HAP-1 (cell line): ENCODE measurements around the gene WFDC5.
A peak's percentile ranks its signal among the peaks of the same experiment; 100 is the strongest.

Experiments used
- DNase-seq, 2 experiments: peaks; one replicate each; pipeline ENCODE4 v3.0.0-alpha.2; 2016 to 2020; ENCODE audit warnings: low spot score in 2 of 2
- H3K27me3 ChIP-seq: fragments of 250-450 bp; sonication (Bioruptor Pico); 2 replicates; pipeline ENCODE4 v1.5.1; 2020; ENCODE audit warnings: low read depth, mild to moderate bottlenecking, moderate library complexity
- H3K36me3 ChIP-seq: fragments of 250-450 bp; sonication (Bioruptor Pico); replicated peaks from 2 replicates; pipeline ENCODE4 v1.5.1; 2020; ENCODE audit warnings: mild to moderate bottlenecking
- H3K4me1 ChIP-seq: fragments of 250-450 bp; sonication (Bioruptor Pico); 2 replicates; pipeline ENCODE4 v1.5.1; 2020; ENCODE audit warnings: mild to moderate bottlenecking
- H3K4me3 ChIP-seq: fragments of 250-450 bp; sonication (Bioruptor Pico); 2 replicates; pipeline ENCODE4 v1.5.1; 2020; ENCODE audit warnings: mild to moderate bottlenecking, moderate library complexity
- H3K9me3 ChIP-seq: fragments of 250-450 bp; sonication (Bioruptor Pico); 2 replicates; pipeline ENCODE4 v1.5.1; 2020; ENCODE audit warnings: mild to moderate bottlenecking, moderate library complexity
- in situ Hi-C: fragments of 300-500 bp; cut with MboI; formaldehyde crosslinking; loops from 3 replicates; pipeline ENCODE4 v1.14.3; 2020; ENCODE audit warnings: low sequenced_read_pairs, inconsistent platforms, mixed read lengths

WFDC5 gene

DNA sequence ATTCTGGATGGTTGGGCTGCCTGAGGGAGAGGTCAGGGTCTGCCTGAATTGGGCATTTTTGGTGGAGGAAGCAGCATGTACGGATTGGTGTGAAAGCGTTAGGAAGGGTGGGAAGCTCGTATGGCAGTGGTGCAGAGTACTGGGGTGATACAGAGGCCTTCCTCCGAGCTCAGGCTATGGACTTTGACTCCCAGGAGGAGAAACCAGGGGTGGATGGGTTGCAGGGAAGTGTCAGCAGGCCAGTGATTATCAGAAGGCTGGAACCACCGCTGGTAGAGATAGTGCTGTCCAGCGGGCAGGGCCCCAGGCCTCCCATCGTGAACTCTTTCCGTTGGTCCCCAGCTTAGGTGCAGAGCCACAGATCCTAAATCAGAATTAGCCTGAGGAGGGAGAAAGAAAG, 5.3 kb downstream of the WFDC5 start:
- no peaks in the 10 kb centered on the region for H3K4me1 ChIP-seq
- DNase-seq: no peak
- no peaks in the 10 kb centered on the region; the same call in 1 of the 2 replicates for H3K27me3 ChIP-seq
- H3K4me3 ChIP-seq: no peak overlapping the region
- H3K9me3 ChIP-seq: no peaks in the 10 kb centered on the region
- no peaks in the 10 kb centered on the region for H3K36me3 ChIP-seq
- in situ Hi-C loops: no loop called here

- in situ Hi-C loops: no loop called here
- no peak for DNase-seq
- no peaks in the 10 kb centered on the region for H3K36me3 ChIP-seq
Observed at GRCh38 chr20:45105317-45105716, 9.7 kb downstream of the WFDC5 start.

DNA sequence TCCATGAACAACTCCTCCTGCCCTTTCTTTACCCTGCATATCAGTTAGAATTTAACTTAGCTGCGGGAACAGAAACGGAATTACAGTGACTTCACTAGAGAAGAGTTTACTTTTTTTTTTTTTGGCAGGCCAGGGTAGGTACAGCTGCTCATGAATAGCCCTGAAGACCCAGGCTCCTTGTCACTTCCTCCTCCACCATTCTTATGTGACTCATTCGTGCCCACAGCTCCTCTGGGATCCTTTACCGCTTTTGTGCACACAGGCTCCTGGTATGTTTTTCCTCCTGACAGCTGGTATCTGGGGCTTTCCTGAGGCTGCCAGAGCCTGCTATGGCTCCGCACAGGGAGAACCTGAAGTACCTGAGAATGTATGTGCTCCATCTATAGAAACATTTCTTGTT, 10.2 kb downstream of the WFDC5 start:
- Histone ChIP-seq H3K36me3 (no peaks in the 10 kb centered on the region), H3K4me3 (no peak overlapping the region), H3K27me3 (no peaks in the 10 kb centered on the region; the same call in 1 of the 2 replicates), H3K4me1 (no peaks in the 10 kb centered on the region), H3K9me3 (no peaks in the 10 kb centered on the region)
- no peak for DNase-seq
- in situ Hi-C loops: no loop called here

More at GRCh38 chr20:45105317-45105716, 9.7 kb downstream of the WFDC5 start:
- no peak overlapping the region for H3K4me3 ChIP-seq
- no peaks in the 10 kb centered on the region for H3K4me1 ChIP-seq
- no peaks in the 10 kb centered on the region for H3K9me3 ChIP-seq
- H3K27me3 ChIP-seq: no peaks in the 10 kb centered on the region; the same call in 1 of the 2 replicates

- H3K4me1 ChIP-seq: no peaks in the 10 kb centered on the region
- H3K4me3 ChIP-seq: no peak overlapping the region
- H3K9me3 ChIP-seq: no peaks in the 10 kb centered on the region
- no peaks in the 10 kb centered on the region; the same call in 1 of the 2 replicates for H3K27me3 ChIP-seq
- no peaks in the 10 kb centered on the region for H3K36me3 ChIP-seq
- DNase-seq: no peak
- in situ Hi-C loops: no loop called here
Observed at GRCh38 chr20:45103072-45103471, 11.9 kb downstream of the WFDC5 start.

DNA sequence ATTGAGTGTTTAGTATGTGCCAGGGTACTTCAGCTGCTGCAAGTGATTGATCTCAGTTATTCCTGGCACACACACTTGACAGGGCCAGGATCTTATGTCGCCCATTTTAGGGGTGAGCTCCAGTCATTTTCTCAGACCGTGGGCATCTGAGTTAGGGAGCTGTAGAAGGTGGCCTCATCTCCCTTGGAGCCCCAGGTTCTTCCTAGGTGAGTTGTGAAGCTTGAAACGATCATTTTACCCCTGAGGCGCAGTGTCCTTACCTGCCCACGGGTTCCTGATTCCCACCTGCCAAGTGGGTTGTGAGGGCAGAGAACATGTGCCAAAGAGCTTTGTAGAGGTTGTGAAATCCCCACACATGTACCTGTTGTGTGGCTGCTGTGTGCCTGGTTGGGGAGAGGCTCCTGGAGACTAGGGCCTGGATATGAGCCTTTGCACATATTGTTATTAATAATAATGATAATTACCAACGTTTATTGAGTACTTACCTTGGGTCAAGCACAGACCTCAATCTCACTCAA, 13.6 kb downstream of the WFDC5 start:
- in situ Hi-C loops: no loop called here
- Histone ChIP-seq H3K4me3 (no peak overlapping the region), H3K4me1 (no peaks in the 10 kb centered on the region), H3K9me3 (no peaks in the 10 kb centered on the region), H3K27me3 (no peaks in the 10 kb centered on the region; the same call in 1 of the 2 replicates), H3K36me3 (no peaks in the 10 kb centered on the region)
- DNase-seq: no peak

DNA sequence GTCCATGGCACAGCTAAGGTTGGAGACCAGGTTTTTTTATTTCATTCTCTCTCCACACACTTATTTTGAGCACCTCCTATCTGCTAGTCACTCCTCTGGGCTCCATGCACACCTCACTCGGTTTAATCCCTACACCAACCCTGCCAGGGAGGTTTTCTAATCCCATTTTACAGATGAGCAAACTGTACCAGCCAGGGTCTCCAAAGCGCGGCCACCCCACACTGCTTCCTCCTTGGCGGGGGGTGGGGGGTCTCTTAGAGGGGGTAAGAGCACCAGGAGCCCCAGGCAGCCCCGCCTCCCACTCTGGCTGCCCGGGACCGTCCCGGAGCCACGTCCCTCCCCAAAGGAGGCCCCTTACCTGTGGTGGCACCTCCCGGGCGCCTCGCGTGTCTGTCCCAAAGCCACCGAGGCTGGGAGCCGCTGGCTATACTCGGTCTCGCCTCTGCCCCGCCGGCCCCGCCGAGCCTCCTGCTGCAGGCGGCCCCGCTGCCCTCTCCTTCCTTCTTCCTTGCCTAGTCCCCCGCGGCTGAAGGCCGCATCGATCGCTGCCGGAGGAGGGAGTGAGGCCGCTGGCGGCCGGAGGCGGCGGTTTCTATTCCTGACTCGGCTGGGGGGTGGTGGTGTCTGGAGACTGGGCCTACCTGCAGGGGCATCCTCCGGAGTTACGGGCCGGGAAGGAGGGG, 14.3 kb downstream of the WFDC5 start, which contains the start of gene KCNS1:
TSS of gene KCNS1 (minus strand) at position 565 of the 683 bp plus-strand sequence. CDS start 1,891 bp downstream, outside the sequence.
- Histone ChIP-seq H3K9me3 (no peaks in the 10 kb centered on the region), H3K4me3 (no peak within 1 kb of the TSS), H3K36me3 (no peaks in the 10 kb centered on the region), H3K27me3 (no peaks in the 10 kb centered on the region; the same call in 1 of the 2 replicates), H3K4me1 (no peaks in the 10 kb centered on the region)
- peak in 1 of 2 experiments; percentile 21 for DNase-seq
- in situ Hi-C loops: no loop called here

DNA sequence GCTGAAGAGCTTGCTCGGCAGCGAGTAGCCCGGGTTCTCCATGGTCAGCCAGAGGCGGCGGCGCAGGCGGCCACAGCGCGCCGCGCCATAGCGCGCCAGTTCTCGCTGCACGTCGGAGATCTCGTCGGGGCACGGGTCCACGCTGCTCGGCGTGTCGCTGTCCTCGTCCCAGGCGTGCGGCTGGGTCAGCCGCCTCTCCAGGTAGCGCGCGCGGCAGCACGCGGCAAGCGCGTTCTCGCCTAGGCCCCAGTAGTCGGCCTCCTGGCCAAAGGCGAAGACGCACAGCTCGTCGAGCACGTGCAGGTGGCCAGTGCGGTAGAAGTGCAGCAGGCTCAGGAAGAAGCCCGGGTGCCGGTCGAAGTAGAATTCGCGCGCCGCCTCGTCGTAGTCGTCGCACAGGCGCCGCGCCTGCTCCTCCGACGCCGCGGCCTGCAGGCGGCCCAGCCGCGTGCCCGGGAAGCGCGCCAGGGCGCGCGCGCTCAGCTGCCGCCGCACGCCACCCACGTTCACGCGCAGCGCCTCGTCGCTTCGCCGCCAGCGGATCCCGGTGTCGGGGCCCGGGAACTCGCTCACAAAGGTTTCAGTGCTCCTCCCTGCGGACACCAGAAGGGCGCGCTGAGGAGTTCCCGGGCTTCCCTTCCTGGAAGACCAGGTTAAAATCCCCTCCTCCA, 16.7 kb downstream of the WFDC5 start:
- in situ Hi-C loops: no loop called here
- no peak overlapping the region for H3K4me3 ChIP-seq
- DNase-seq: no peak

GRCh38 chr20:45097485-45098102, 17.4 kb downstream of the WFDC5 start:
- no peaks in the 10 kb centered on the region for H3K9me3 ChIP-seq
- DNase-seq: peak in 1 of 2 experiments; percentile 59
- no peaks in the 10 kb centered on the region for H3K4me1 ChIP-seq
- in situ Hi-C loops: no loop called here
- H3K36me3 ChIP-seq: no peaks in the 10 kb centered on the region
- no peaks in the 10 kb centered on the region for H3K27me3 ChIP-seq
- no peak overlapping the region for H3K4me3 ChIP-seq

More for the DNA sequence above, 16.7 kb downstream of the WFDC5 start:
- Histone ChIP-seq H3K9me3 (no peaks in the 10 kb centered on the region), H3K27me3 (no peaks in the 10 kb centered on the region), H3K36me3 (no peaks in the 10 kb centered on the region), H3K4me1 (no peaks in the 10 kb centered on the region)

DNA sequence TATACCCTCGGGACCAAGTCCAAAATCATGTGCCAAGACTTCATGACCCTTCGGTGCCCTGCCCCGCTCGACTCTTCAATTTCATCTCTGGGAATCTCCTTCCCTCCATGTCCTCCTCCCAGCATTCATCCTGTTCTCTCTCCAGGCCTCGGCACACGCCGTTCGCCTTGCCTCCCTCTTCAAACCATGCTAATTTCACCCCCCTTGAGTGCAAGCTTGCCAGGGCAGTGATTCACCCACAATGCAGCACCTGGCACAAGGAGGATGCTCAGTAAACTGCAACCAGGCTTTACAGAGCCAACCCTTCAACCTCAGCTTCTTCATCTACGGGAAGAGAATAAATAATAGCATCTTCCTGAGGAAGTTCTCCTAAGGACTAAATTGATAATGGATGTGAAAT, 18.2 kb downstream of the WFDC5 start:
- no peaks in the 10 kb centered on the region for H3K36me3 ChIP-seq
- DNase-seq: no peak
- in situ Hi-C loops: no loop called here
- no peaks in the 10 kb centered on the region for H3K27me3 ChIP-seq
- no peaks in the 10 kb centered on the region for H3K9me3 ChIP-seq
- no peak overlapping the region for H3K4me3 ChIP-seq
- no peaks in the 10 kb centered on the region for H3K4me1 ChIP-seq

GRCh38 chr20:45095805-45096238, 19.2 kb downstream of the WFDC5 start:
- H3K9me3 ChIP-seq: no peaks in the 10 kb centered on the region
- H3K4me1 ChIP-seq: no peaks in the 10 kb centered on the region
- no peaks in the 10 kb centered on the region for H3K27me3 ChIP-seq
- H3K4me3 ChIP-seq: no peak overlapping the region
- no peaks in the 10 kb centered on the region for H3K36me3 ChIP-seq
- peak; percentile 38 to 81 for DNase-seq
- in situ Hi-C loops: no loop called here

GRCh38 chr20:45094864-45095574, 20.0 kb downstream of the WFDC5 start:
- H3K9me3 ChIP-seq: no peaks in the 10 kb centered on the region
- no peaks in the 10 kb centered on the region for H3K36me3 ChIP-seq
- no peak for DNase-seq
- H3K27me3 ChIP-seq: no peaks in the 10 kb centered on the region
- in situ Hi-C loops: loop anchor here (5.0 kb wide), 1 partner anchor 83 kb away; no protein-coding TSS in a partner anchor
- H3K4me3 ChIP-seq: no peak overlapping the region
- H3K4me1 ChIP-seq: no peaks in the 10 kb centered on the region

DNA sequence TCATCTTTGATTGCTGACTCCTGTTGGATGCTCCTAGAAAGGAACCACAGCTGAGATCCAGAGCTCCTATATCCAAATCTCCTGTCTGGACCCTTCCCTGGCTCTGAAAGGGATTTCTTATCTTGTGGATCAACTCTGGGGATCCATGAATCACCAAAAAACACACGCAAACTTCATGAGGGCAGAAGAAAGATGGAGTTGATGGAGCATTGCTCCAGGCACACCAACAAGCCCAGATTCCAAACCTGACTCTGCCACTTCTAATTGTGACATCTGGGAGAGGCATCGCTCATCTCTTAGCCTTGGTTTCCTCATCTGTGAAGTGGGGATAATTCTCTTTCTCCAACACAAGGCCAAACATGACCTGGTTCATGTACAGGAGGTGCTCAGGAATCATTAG, 20.8 kb downstream of the WFDC5 start:
- H3K27me3 ChIP-seq: no peaks in the 10 kb centered on the region
- in situ Hi-C loops: loop anchor here (5.0 kb wide), 1 partner anchor 82 kb away; no protein-coding TSS in a partner anchor

DNA sequence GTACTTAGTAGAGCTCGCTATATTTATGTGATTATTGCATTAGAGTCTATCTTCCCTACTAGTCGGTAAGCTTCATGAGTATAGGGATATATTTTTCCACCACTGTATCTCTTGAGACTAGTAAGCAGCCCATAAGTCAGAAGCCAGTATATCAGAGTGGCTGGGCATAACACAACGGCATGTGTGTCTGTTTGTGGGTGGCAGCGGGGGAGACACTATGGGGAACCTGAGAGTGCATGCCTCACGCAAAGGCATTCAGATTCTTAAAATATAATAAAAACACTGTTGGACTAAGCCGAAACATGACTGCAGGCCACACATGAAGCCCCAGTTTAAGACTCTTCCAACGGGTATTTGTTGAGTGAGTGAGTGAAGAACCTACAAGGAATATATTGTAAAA, 22.1 kb downstream of the WFDC5 start:
- in situ Hi-C loops: loop anchor here (5.0 kb wide), 1 partner anchor 81 kb away; no protein-coding TSS in a partner anchor
- no peaks in the 10 kb centered on the region for H3K27me3 ChIP-seq
- H3K4me1 ChIP-seq: no peaks in the 10 kb centered on the region
- no peak overlapping the region for H3K4me3 ChIP-seq
- no peak for DNase-seq
- H3K36me3 ChIP-seq: no peaks in the 10 kb centered on the region
- H3K9me3 ChIP-seq: no peaks in the 10 kb centered on the region

More for the DNA sequence above, 20.8 kb downstream of the WFDC5 start:
- no peak for DNase-seq
- no peaks in the 10 kb centered on the region for H3K9me3 ChIP-seq
- H3K4me3 ChIP-seq: no peak overlapping the region
- no peaks in the 10 kb centered on the region for H3K4me1 ChIP-seq
- H3K36me3 ChIP-seq: no peaks in the 10 kb centered on the region
